Natural killer cell treated with Interleukin-12 subunit alpha and Interleukin-12 subunit beta and Interleukin-15 and Interleukin-18, amount 100 ng/mL, for 72 hours (primary cell): Measurements from ENCODE around the gene SYT8. TPM values are rescaled to one million over a fixed set of nuclear protein-coding genes. Genes with fewer than 3 reads are reported as not detected.
"Not testable (repeated sequence)": the region's sequence is repeated elsewhere in the genome, so short reads cannot be mapped to it uniquely, and the experiment has no call there.

Source experiments
- ATAC-seq, 2 donors: fragments of 150-1000 bp; cut with Tn5 transposase in 1 of 2; sonication (Bioruptor Pico), chemical (Tn5 transposase) in 1 of 2; 2 replicates each; pipeline ENCODE4 v1.10.0; 2021
- DNase-seq: peaks from one replicate; pipeline ENCODE4 v3.0.0; 2022; ENCODE audit warnings: low spot score
- H3K27ac Mint-ChIP-seq, 2 donors: 1 replicate in 1 of 2; 2 replicates in 1 of 2; pipeline ENCODE4 v1.8.0; 2022; ENCODE audit warnings: mixed read lengths in 2 of 2, mild to moderate bottlenecking in 1 of 2, moderate library complexity in 1 of 2
- H3K27me3 Mint-ChIP-seq, 2 donors: 1 replicate in 1 of 2; 2 replicates in 1 of 2; pipeline ENCODE4 v1.8.0; 2022; ENCODE audit warnings: mixed read lengths in 2 of 2
- H3K36me3 Mint-ChIP-seq: one replicate; pipeline ENCODE4 v1.8.0; 2022; ENCODE audit warnings: mixed read lengths
- H3K4me1 Mint-ChIP-seq, 2 donors: 1 replicate in 1 of 2; 2 replicates in 1 of 2; pipeline ENCODE4 v1.8.0; 2022; ENCODE audit warnings: low read depth in 2 of 2, mixed read lengths in 2 of 2, mild to moderate bottlenecking in 1 of 2
- H3K4me3 Mint-ChIP-seq: one replicate; pipeline ENCODE4 v1.8.0; 2022; ENCODE audit warnings: mixed read lengths
- H3K9me3 Mint-ChIP-seq: 2 replicates; pipeline ENCODE4 v1.8.0; 2022; ENCODE audit warnings: mixed read lengths
- total RNA-seq, 2 donors: library from RNA; stranded (reverse); gene quantifications; one replicate each; pipeline ENCODE4 v1.2.3, GENCODE V29; 2022

Gene SYT8
- total RNA-seq, 2 donors from 2014 or later, result not detected

GRCh38 chr11:1868636-1869291, 34.0 kb downstream of the SYT8 start:
- H3K36me3 Mint-ChIP-seq, result no peaks in the 10 kb centered on the region
- peaks cover 35 to 50% of the 10 kb centered on the region in 2 donors for H3K4me1 Mint-ChIP-seq
- peak overlapping the region in 1 of 2 donors; percentile 38 for H3K27ac Mint-ChIP-seq
- H3K4me3 Mint-ChIP-seq, result peak overlapping the region; percentile 19
- DNase-seq, result no peak
- no peaks in the 10 kb centered on the region for H3K9me3 Mint-ChIP-seq
- H3K27me3 Mint-ChIP-seq, result no peaks in the 10 kb centered on the region
- no peak for ATAC-seq

- H3K27me3 Mint-ChIP-seq, result no peaks in the 10 kb centered on the region
- peak overlapping the region; percentile 38 to 76 for H3K27ac Mint-ChIP-seq
- no peak for ATAC-seq
- H3K4me1 Mint-ChIP-seq, result peaks cover 35 to 47% of the 10 kb centered on the region in 2 donors
- peak overlapping the region; percentile 19 for H3K4me3 Mint-ChIP-seq
- no peaks in the 10 kb centered on the region for H3K9me3 Mint-ChIP-seq
- no peaks in the 10 kb centered on the region for H3K36me3 Mint-ChIP-seq
- no peak for DNase-seq
Observed at GRCh38 chr11:1869427-1870325, 34.9 kb downstream of the SYT8 start.

DNA sequence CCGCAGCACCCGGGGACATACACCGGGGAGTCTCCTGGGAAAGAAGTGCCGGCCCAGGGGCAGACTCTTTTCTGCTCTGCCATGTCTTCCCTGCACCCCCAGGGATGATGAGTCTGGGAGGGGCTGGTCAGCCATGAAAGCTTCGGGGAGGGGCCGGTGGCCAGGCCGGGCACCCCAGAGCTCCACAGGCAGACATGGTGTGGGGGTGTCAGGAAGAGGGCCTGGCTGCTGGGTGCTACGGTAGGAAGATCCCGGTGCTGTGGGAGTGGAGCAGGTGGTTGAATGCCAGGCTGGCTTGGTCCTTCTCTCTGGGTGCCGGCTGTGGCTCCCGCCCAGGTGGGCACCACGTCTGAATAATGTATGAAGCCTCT, 35.5 kb downstream of the SYT8 start:
- H3K36me3 Mint-ChIP-seq, result no peaks in the 10 kb centered on the region
- peak overlapping the region; percentile 69 for H3K4me3 Mint-ChIP-seq
- H3K27me3 Mint-ChIP-seq, result no peaks in the 10 kb centered on the region
- peak overlapping the region; percentile 62 to 76 for H3K27ac Mint-ChIP-seq
- DNase-seq (no peak), ATAC-seq (no peak)
- no peaks in the 10 kb centered on the region for H3K9me3 Mint-ChIP-seq
- peaks cover 35 to 49% of the 10 kb centered on the region in 2 donors for H3K4me1 Mint-ChIP-seq

GRCh38 chr11:1870721-1871466, 36.1 kb downstream of the SYT8 start:
- no peaks in the 10 kb centered on the region for H3K36me3 Mint-ChIP-seq
- peak; percentile 78 to 83 for ATAC-seq

GRCh38 chr11:1871531-1871930, 36.7 kb downstream of the SYT8 start:
- H3K4me3 Mint-ChIP-seq, result no peak overlapping the region
- H3K27me3 Mint-ChIP-seq, result no peaks in the 10 kb centered on the region
- H3K9me3 Mint-ChIP-seq, result no peaks in the 10 kb centered on the region
- no peaks in the 10 kb centered on the region for H3K36me3 Mint-ChIP-seq
- ATAC-seq (no peak), DNase-seq (no peak)
- H3K27ac Mint-ChIP-seq, result peak overlapping the region in 1 of 2 donors; percentile 62
- H3K4me1 Mint-ChIP-seq, result peaks cover 31 to 49% of the 10 kb centered on the region in 2 donors

More at GRCh38 chr11:1870721-1871466, 36.1 kb downstream of the SYT8 start:
- no peaks in the 10 kb centered on the region for H3K27me3 Mint-ChIP-seq
- peak overlapping the region; percentile 69 for H3K4me3 Mint-ChIP-seq
- no peak for DNase-seq
- no peaks in the 10 kb centered on the region for H3K9me3 Mint-ChIP-seq
- peak overlapping the region; percentile 62 to 76 for H3K27ac Mint-ChIP-seq
- peaks cover 31 to 47% of the 10 kb centered on the region in 2 donors for H3K4me1 Mint-ChIP-seq

DNA sequence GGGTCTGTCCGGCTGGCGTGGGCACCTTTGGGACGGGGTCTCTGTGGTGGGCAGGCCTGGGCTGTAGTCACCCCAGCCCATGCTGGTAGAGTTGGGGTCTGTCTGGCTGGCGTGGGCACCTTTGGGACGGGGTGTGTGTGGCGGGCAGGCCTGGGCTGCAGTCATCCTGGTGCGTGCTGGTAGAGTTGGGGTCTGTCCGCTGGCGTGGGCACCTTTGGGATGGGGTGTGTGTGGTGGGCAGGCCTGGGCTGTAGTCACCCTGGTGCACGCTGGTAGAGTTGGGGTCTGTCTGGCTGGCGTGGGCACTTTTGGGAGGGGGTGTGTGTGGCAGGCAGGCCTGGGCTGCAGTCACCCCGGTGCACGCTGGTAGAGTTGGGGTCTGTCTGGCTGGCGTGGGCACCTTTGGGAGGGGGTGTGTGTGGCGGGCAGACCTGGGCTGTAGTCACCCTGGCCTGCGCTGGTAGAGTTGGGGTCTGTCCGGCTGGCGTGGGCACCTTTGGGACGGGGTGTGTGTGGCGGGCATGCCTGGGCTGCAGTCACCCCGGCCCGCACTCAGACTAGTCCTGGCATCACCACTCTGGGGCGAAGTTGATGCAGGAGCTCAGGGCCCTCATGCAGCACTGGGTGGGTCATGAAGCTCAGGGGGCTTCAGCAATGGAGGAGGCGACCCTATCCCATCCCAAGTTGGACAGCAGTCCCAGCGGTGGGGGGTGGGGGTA, 37.6 kb downstream of the SYT8 start:
- no peak for ATAC-seq
- DNase-seq, result no peak
- H3K4me1 Mint-ChIP-seq, result peaks cover 31 to 50% of the 10 kb centered on the region in 2 donors
- no peaks in the 10 kb centered on the region for H3K27me3 Mint-ChIP-seq
- H3K9me3 Mint-ChIP-seq, result no peaks in the 10 kb centered on the region
- H3K27ac Mint-ChIP-seq, result peak overlapping the region in 1 of 2 donors; percentile 60
- H3K4me3 Mint-ChIP-seq, result no peak overlapping the region
- no peaks in the 10 kb centered on the region for H3K36me3 Mint-ChIP-seq

- peaks cover 27 to 49% of the 10 kb centered on the region in 2 donors for H3K4me1 Mint-ChIP-seq
- H3K4me3 Mint-ChIP-seq, result no peak overlapping the region
- H3K27ac Mint-ChIP-seq, result peak overlapping the region in 1 of 2 donors; percentile 60
- DNase-seq (no peak), ATAC-seq (no peak)
- no peaks in the 10 kb centered on the region for H3K27me3 Mint-ChIP-seq
- no peaks in the 10 kb centered on the region for H3K9me3 Mint-ChIP-seq
- no peaks in the 10 kb centered on the region for H3K36me3 Mint-ChIP-seq
Observed at GRCh38 chr11:1873048-1873812, 38.4 kb downstream of the SYT8 start.

GRCh38 chr11:1873813-1874150, 39.0 kb downstream of the SYT8 start:
- H3K27me3 Mint-ChIP-seq, H3K4me3 Mint-ChIP-seq, H3K9me3 Mint-ChIP-seq, ATAC-seq, H3K36me3 Mint-ChIP-seq, DNase-seq: not testable (repeated sequence)
- peak overlapping the region in 1 of 2 donors; percentile 60 for H3K27ac Mint-ChIP-seq
- H3K4me1 Mint-ChIP-seq, result peaks cover 25 to 47% of the 10 kb centered on the region in 2 donors

DNA sequence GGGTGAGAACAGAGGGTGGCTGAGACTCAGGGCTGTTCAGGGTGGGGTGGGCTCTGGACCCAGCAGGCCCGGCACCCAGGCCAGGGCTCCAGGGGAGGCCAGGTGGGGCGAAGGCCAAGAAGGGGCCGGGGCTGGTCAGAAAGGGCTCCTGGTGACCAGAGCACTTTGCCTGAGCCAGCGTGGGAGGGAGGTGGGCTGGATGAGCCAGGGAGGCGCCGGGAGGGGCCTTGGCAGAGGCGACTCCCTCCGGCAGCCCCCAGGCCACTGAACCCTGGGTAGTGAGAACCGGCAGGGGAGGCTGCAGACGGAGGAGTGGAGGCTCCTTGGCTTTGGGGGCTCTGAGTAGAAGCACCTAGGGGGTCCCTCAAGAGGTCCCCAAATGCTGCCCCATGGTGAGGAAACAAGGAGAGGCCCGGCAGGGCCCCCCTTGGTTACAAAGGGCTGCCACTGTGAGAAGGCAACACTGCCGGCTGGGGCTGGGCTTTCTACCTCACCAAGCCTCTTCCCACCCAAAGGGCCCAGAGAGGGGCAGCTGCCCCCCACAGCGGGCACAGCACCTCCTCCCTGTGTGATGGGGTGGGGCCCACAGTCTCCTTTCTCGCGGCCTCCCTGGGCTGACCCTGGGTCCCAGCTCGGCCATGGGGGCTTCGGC, 39.8 kb downstream of the SYT8 start:
- H3K9me3 Mint-ChIP-seq, DNase-seq: not testable (repeated sequence)
- H3K4me1 Mint-ChIP-seq, result peaks cover 17 to 39% of the 10 kb centered on the region in 2 donors

GRCh38 chr11:1875093-1875850, 40.5 kb downstream of the SYT8 start:
- ATAC-seq (no peak), DNase-seq (peak; percentile 38)
- no peak overlapping the region for H3K4me3 Mint-ChIP-seq
- no peaks in the 10 kb centered on the region for H3K27me3 Mint-ChIP-seq
- peaks cover 10 to 35% of the 10 kb centered on the region in 2 donors for H3K4me1 Mint-ChIP-seq
- H3K36me3 Mint-ChIP-seq, result no peaks in the 10 kb centered on the region
- H3K27ac Mint-ChIP-seq, result peak overlapping the region in 1 of 2 donors; percentile 54
- H3K9me3 Mint-ChIP-seq, result no peaks in the 10 kb centered on the region

More for the DNA sequence above, 39.8 kb downstream of the SYT8 start:
- not testable (repeated sequence) for ATAC-seq, H3K27ac Mint-ChIP-seq, H3K36me3 Mint-ChIP-seq, H3K27me3 Mint-ChIP-seq, H3K4me3 Mint-ChIP-seq

- H3K9me3 Mint-ChIP-seq, H3K4me3 Mint-ChIP-seq, H3K27ac Mint-ChIP-seq, H3K27me3 Mint-ChIP-seq, ATAC-seq, H3K36me3 Mint-ChIP-seq: not testable (repeated sequence)
- peaks cover 4 to 33% of the 10 kb centered on the region in 2 donors for H3K4me1 Mint-ChIP-seq
- peak; percentile 55 for DNase-seq
Observed at GRCh38 chr11:1875851-1876301, 41.1 kb downstream of the SYT8 start.
